Calu3 (cell line): Measurements from ENCODE around the gene RMND1. TPM values are rescaled to one million over a fixed set of nuclear protein-coding genes. Genes with fewer than 3 reads are reported as not detected.

ENCODE experiments used
- BruUV-seq: library from RNA; stranded (reverse); fragments of 400-500 nt; replicated peaks from 2 replicates; lab custom pipeline; 2021; lab: Mats Ljungman, UMichigan
- CTCF ChIA-PET: fragments of 300-600 bp; sonication (Branson Sonifier 250); formaldehyde crosslinking; loops from one replicate; lab custom pipeline; 2022; ENCODE audit warnings: antibody characterized with exemption; lab: Charles Lee
- DNase-seq: peaks from one replicate; pipeline ENCODE4 v3.0.0; 2022
- H3K27ac Mint-ChIP-seq: one replicate; pipeline ENCODE4 v1.8.0; 2022; ENCODE audit warnings: mixed read lengths; ENCODE audit not compliant: unreplicated experiment
- H3K27me3 Mint-ChIP-seq: one replicate; pipeline ENCODE4 v1.8.0; 2022; ENCODE audit warnings: mixed read lengths; ENCODE audit not compliant: unreplicated experiment
- H3K36me3 Mint-ChIP-seq: one replicate; pipeline ENCODE4 v1.8.0; 2022; ENCODE audit warnings: mild to moderate bottlenecking, moderate library complexity, mixed read lengths; ENCODE audit not compliant: insufficient read depth, unreplicated experiment
- H3K4me1 Mint-ChIP-seq: one replicate; pipeline ENCODE4 v1.8.0; 2022; ENCODE audit warnings: mild to moderate bottlenecking, low read depth, mixed read lengths; ENCODE audit not compliant: unreplicated experiment
- H3K4me3 Mint-ChIP-seq: one replicate; pipeline ENCODE4 v1.8.0; 2022; ENCODE audit warnings: mild to moderate bottlenecking, low read depth, moderate library complexity, mixed read lengths; ENCODE audit not compliant: unreplicated experiment
- H3K9me3 Mint-ChIP-seq: one replicate; pipeline ENCODE4 v1.8.0; 2022; ENCODE audit warnings: low read depth, mixed read lengths; ENCODE audit not compliant: unreplicated experiment
- intact Hi-C: fragments of 100-400 bp; cut with micrococcal nuclease; formaldehyde crosslinking; loops from one replicate; pipeline ENCODE4 v1.10.0; 2022; ENCODE audit not compliant: unreplicated experiment
- total RNA-seq: library from RNA; stranded (reverse); gene quantifications from 2 replicates; pipeline ENCODE4 v1.2.3, GENCODE V29; 2022
- TF ChIP-seq, protein P1 (sequence below): fragments of 200-600 bp; IDR thresholded peaks from one replicate; pipeline ENCODE4 v1.8.0; 2022; ENCODE audit warnings: antibody characterized with exemption; ENCODE audit not compliant: unreplicated experiment

RMND1 gene
- total RNA-seq, 1 experiment from 2014 or later, result 13.2 TPM

DNA sequence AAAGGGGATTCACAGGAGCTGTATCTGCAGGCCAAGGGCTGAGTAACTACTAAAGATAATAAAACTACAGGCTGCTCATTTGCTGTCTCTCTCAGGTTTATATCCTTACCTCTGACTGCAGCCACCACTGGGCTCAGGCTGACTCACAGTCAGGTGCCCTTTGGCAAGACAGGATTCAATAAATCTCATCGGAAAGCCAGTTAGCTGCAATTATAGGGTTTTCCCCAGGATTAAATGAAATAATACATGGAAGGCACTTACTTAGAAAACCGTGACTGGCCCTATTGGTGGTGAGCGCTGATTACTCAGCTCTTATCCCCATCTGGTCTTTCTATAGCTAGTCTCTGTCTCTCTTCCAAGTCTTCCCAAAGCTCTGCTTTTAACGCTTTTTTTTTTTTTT lies 26.4 kb downstream of the RMND1 start:
- Mint-ChIP-seq H3K36me3 (peaks cover 17% of the 10 kb centered on the region), H3K9me3 (no peaks in the 10 kb centered on the region), H3K4me3 (no peak overlapping the region), H3K4me1 (no peaks in the 10 kb centered on the region), H3K27ac (no peak overlapping the region), H3K27me3 (no peaks in the 10 kb centered on the region)
- DNase-seq, result no peak
- CTCF ChIA-PET, result no interaction called here
- TF ChIP-seq, protein P1, sequence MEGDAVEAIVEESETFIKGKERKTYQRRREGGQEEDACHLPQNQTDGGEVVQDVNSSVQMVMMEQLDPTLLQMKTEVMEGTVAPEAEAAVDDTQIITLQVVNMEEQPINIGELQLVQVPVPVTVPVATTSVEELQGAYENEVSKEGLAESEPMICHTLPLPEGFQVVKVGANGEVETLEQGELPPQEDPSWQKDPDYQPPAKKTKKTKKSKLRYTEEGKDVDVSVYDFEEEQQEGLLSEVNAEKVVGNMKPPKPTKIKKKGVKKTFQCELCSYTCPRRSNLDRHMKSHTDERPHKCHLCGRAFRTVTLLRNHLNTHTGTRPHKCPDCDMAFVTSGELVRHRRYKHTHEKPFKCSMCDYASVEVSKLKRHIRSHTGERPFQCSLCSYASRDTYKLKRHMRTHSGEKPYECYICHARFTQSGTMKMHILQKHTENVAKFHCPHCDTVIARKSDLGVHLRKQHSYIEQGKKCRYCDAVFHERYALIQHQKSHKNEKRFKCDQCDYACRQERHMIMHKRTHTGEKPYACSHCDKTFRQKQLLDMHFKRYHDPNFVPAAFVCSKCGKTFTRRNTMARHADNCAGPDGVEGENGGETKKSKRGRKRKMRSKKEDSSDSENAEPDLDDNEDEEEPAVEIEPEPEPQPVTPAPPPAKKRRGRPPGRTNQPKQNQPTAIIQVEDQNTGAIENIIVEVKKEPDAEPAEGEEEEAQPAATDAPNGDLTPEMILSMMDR, result no peak
- BruUV-seq, result no TSS peak
- intact Hi-C loops, result no loop called here

DNA sequence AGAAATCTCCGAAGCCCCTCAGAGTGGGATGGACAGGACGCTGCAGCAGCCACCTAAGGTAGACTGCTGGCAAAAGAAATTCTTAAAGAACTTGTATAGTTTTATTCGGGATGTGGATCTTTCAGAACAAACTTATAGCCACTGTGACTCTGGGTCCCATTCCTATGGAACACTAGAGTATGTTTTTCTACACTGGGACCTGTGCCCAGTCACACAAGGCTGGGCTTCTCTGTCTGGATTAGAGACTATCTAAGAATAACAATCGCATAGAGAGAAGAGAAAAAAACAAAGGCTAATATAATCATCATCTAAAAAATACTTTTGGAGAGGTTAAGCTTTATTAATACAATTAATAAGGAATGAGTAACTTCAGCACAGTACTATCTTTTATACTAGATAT lies 28.9 kb downstream of the RMND1 start:
- no peaks in the 10 kb centered on the region for H3K27me3 Mint-ChIP-seq
- intact Hi-C loops, result no loop called here
- no TSS peak for BruUV-seq

DNA sequence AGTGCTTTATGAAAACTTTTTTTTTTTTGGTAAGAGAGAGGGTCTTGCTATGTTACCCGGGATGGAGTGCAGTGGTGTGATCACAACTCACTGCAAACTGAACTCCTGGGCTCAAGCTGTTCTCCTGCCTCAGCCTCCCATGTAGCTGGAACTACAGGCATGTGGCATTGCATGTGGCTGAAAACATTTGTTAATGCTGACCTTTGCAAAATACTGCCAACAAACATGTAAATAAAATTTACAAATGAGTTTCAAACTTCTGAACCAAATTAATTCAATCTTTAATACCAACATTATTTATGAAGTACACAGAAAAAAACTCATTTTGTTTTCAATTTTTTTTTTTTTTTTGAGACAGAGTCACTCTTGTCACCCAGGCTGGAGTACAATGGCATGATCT lies 34.4 kb downstream of the RMND1 start:
- TF ChIP-seq, protein P1, result no peak
- Mint-ChIP-seq H3K4me3 (no peak overlapping the region), H3K27ac (no peak overlapping the region), H3K27me3 (no peaks in the 10 kb centered on the region), H3K36me3 (peaks cover 34% of the 10 kb centered on the region), H3K9me3 (peaks cover under 1% of the 10 kb centered on the region), H3K4me1 (no peaks in the 10 kb centered on the region)
- no TSS peak for BruUV-seq
- intact Hi-C loops, result no loop called here
- CTCF ChIA-PET, result no interaction called here
- no peak for DNase-seq

More for the DNA sequence above, 28.9 kb downstream of the RMND1 start:
- TF ChIP-seq, protein P1, result no peak
- Mint-ChIP-seq H3K36me3 (peaks cover 18% of the 10 kb centered on the region), H3K27ac (no peak overlapping the region), H3K4me3 (no peak overlapping the region), H3K9me3 (no peaks in the 10 kb centered on the region), H3K4me1 (no peaks in the 10 kb centered on the region)
- CTCF ChIA-PET, result no interaction called here
- no peak for DNase-seq

DNA sequence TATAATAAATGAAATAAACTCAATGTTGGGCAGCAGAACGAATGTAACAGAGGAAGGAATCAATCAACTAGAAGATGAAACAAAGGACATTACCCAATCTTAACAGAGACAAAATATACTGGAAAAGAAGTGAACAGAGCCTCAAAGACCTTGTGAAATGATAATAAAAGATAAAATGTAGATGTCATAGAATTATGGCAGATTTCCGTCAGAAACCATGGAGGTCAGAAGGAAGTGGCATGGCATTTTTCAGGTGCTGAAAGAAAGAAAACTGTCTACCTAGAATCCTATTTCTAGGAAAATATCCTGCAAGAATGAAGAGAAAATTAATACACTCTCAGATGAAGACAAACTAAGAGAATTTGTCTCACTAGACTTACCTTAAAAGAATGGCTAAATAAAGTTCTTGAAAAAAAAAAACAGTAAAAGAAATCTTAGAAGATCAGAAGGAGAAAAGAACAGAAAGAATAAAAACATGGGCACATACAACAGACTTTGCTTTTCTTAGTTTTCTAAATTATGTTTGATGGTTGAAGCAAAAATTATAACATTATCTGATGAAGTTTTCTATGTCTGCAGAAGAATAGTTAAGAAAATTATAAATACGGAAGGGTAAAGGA lies 37.2 kb downstream of the RMND1 start:
- Mint-ChIP-seq H3K27me3 (no peaks in the 10 kb centered on the region), H3K4me1 (no peaks in the 10 kb centered on the region), H3K9me3 (peaks cover 2% of the 10 kb centered on the region), H3K4me3 (no peak overlapping the region), H3K36me3 (peaks cover 40% of the 10 kb centered on the region), H3K27ac (no peak overlapping the region)
- CTCF ChIA-PET, result no interaction called here
- DNase-seq, result no peak
- intact Hi-C loops, result no loop called here
- TF ChIP-seq, protein P1, result no peak
- BruUV-seq, result no TSS peak
